GM18909 (cell line): ENCODE results near the gene ECE2.

Source experiments
- ATAC-seq: cut with Tn5 transposase; IDR thresholded peaks from one replicate; pipeline ENCODE4 v1.9.1; 2021; ENCODE audit warnings: mild to moderate bottlenecking; ENCODE audit not compliant: unreplicated experiment, poor library complexity

Gene ECE2

DNA sequence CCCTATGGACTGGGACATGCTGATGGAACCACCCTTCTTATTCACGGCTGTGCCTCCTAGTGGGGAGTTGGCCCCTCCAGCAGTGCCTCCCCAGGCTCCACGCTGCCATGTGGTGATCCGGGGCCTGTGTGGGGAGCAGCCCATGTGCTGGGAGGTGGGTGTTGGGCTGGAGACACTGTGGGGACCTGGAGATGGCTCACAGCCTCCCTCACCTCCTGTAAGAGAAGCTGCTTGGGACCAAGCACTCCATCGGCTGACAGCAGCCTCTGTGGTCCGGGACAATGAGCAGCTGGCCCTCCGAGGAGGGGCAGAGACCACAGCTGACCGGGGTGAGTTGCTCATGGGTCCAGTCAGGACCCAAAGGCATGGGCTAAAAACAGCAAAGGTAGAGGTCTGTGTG lies 36.1 kb upstream of the ECE2 start:
- ATAC-seq, result no peak

DNA sequence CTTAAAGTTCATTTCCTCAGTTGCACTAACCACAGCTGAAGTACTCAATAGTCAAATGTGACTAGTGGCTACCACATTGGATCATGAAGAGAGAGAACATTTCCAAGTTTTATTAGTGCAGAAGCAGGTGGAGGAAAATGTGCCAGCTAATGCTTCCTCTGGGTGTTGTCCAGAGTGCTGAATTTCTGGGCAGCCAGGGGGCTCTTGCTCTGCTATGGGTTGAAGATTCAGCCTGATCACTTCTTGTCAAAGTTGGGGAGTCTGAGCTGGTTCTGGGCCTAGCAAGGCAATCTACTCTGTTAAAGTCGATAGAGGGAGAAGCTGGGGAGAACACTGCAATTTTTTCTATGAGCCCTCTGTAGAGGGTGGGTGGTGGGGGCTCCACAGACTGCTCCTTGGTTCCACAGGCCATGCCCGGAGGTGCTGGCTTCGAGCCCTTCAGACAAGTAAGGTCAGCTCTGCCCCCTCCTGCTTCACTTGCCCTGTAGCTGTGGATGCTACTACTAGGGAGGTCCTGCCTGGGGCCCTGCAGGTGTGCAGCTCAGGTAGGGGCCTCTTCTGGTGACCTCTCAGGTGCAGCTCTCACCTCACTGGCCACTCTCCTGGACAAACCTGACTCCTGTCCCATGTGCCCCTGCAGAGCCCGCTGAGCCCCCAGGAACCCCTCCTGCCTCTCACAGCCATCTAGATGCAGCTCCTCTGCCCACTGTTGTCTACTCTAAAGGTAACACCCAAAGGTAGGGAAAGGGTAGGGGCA lies 35.3 kb upstream of the ECE2 start:
- no peak for ATAC-seq

DNA sequence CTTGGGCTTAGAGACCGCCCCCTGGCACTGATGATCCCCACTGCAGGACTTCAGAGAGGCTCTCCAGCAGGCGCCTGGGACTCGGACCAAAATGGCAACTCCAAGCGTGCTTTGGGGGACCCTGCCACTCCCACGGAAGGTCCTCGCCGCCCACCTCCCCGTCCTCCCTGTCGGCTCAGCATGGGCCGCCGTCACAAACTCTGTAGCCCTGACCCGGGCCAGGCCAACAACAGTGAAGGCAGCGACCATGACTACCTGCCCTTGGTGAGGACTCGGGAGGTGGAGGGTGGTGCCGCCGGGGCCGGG lies 34.7 kb upstream of the ECE2 start:
- ATAC-seq, result no peak

GRCh38 chr3:184241447-184242296 lies 34.1 kb upstream of the ECE2 start:
- no peak for ATAC-seq

DNA sequence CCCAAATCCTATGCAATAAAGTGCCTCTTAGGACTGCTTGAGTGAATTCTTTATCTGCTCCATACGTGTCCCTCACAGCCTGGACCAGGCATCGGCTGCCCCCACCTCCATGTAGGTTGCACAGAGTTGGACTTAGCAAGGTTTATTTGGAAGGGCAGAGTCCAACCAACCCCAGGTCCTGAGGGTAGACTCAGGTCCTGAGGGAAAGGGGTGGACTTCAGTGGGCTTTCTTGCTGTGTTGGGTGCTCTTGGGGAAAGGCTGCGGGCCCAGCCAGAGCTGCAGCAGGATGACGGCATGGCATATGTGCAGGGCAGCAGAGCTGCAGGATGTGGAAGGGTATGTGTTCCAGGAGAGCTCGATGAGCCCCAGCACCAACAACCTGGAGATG lies 33.5 kb upstream of the ECE2 start:
- no peak for ATAC-seq

DNA sequence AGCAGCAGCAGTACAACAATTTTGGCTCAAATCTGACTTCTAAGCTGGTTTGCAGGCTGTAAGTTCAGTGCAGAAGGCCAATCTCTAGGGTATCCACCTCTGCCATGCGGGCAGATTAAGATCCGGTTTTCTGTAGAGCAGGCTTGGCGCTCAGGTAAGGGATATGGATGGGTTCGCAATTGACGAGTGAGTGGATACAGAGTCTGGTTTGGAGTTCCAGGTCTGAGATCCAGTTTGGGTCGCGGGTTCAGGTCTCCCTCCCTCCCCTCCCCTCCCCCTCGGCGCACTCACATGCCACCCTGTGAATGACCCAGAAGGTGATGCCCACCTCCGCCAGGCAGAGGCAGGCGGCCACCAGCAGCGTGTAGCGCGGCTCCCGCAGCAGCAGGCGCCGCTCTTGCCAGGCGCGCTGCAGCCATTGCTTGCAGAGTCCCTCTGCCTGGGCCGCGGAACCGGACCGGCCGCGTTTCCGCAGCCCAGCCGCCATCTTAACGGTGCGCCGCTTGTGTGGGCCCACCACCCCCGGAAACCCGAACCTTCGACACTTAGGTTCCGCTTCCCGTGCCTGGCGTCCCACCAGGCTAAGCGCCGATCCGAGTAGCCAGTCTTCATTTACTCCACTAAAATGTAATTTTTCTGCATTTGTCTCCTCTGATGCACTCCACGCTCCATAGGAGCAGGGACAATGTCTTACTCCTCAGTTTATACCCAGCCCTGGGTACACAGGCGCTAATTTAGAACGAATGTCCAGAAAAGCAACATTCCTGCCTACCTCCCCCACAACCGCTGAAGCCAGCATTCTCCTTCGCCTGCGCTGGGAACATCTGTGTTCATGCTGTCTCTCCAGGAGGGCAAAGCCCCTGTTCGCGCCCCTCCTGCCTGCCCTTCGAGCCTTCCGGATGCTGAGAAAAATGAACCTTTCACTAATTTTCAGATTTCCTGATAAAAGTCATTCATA lies 27.1 kb upstream of the ECE2 start, which contains the start of gene ALG3:
ALG3 (minus strand) TSS at position 509 of the 958 bp plus-strand sequence; CDS start at position 487, 22 bp downstream.
- ATAC-seq, result peak; percentile 58

DNA sequence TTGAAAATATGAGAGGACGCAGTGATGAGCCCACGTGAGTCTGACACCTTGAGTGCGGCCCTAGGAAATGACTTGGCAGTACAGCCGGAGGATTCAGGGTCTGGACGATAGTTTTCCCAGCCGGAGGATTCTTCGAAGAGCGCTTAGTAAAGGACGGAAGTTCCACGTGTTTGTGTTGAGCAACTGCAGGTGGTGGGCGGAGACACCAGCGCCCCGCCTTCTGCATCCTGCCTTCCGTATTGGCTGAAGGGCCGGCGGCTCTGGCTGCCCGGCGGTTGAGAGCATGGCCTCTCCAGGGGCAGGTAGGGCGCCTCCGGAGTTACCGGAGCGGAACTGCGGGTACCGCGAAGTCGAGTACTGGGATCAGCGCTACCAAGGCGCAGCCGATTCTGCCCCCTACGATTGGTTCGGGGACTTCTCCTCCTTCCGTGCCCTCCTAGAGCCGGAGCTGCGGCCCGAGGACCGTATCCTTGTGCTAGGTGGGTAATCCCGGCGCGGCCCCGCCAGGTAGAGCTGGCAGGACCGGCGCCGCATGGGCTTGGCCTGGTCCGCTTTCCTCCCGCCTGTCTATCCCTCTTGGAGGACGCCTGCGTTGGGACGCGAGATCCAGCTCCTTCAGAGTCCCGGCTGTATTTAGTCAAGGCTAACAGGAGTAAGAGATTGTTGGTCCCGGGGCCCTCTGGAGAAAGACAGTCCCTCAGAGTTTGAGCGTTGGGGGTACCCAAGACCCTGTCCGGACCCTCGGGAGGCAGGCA lies 26.2 kb upstream of the ECE2 start, which contains the start of gene EEF1AKMT4:
EEF1AKMT4 (plus strand) TSS at position 261 of the 755 bp plus-strand sequence; CDS start at position 284, 23 bp downstream.
- ATAC-seq, result peak; percentile 90

DNA sequence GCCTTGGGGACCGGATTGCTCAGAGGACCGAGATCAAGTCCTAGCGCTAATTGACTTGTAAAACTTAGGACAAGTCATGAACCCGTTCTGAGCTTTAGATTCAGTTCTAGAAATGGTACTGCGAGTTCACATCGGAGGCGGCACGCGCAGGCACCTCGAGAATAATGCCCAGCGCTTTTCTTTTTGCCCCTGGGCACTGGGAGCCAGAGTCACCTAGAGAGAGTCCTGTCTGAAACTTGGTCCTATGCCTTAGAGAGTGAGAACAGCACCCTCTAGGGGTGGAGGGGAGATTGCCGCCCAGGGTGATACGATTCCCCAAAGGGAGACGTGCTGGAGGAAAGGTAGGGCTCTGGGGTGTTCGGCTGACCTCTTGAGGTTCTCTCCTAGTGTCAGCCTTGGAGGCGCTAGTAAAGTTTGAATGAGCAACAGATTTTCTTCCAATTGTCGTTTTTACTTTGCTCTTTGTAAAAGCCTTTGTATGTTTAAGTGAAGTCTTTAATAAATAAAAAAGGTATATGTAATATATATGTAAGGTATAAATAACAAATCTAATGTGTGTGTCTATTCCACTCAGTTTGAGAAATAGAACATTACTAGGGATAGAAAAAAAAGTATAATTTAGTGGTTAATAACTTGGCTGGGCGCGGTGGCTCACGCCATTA lies 25.5 kb upstream of the ECE2 start:
- ATAC-seq, result peak; percentile 72

- ATAC-seq, result no peak
Measured at GRCh38 chr3:184255291-184256039, 20.4 kb upstream of the ECE2 start.

DNA sequence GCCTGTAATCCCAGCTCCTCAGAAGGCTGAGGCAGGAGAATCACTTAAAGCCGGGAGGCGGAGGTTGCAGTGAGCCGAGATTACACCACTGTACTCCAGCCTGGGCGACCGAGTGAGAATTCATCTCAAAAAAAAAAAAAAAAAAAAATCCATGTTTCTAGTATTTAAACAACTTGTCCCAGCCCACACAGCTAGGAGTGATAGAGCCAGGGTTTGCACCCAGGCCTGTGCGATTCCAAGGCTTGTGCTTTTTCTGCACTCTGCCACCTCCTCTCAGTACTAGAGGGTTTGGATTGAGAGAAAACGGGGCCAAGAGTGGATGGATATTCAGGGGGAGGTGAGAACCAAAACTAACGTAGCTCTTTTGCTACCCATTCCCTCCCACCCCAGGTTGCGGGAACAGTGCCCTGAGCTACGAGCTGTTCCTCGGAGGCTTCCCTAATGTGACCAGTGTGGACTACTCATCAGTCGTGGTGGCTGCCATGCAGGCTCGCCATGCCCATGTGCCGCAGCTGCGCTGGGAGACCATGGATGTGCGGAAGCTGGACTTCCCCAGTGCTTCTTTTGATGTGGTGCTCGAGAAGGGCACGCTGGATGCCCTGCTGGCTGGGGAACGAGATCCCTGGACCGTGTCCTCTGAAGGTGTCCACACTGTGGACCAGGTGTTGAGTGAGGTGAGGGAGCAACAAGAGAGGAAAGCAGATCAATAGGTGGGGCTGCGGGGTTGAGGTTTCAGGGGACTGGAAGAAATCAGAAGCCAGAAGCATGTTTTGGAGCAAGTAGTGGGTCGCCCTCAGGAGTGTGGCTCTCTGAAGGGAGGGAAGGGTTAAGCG lies 18.5 kb upstream of the ECE2 start:
- ATAC-seq, result no peak

DNA sequence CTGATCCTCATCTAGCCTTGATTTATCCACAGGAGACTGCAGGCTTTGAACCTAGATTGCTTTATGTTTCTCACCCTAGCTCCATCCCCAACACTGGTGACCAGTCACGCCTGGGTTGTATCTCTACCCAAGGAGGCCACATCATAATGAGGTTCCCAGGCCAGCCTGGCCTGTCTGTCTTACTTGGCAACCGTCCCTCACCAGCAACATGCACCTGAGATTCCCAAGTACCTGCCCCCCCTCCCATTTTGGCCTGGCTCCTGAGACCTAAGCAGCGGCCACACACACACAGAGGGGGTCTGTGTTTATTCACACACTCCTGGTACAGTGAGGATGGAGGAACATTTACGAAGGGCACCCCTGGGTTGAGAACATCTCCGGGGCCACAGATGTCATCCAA lies 16.9 kb upstream of the ECE2 start:
- no peak for ATAC-seq

GRCh38 chr3:184259396-184259877 lies 16.4 kb upstream of the ECE2 start:
- no peak for ATAC-seq

GRCh38 chr3:184259878-184260723 lies 15.7 kb upstream of the ECE2 start:
- ATAC-seq, result no peak

GRCh38 chr3:184260724-184261269 lies 15.0 kb upstream of the ECE2 start:
- ATAC-seq, result no peak

DNA sequence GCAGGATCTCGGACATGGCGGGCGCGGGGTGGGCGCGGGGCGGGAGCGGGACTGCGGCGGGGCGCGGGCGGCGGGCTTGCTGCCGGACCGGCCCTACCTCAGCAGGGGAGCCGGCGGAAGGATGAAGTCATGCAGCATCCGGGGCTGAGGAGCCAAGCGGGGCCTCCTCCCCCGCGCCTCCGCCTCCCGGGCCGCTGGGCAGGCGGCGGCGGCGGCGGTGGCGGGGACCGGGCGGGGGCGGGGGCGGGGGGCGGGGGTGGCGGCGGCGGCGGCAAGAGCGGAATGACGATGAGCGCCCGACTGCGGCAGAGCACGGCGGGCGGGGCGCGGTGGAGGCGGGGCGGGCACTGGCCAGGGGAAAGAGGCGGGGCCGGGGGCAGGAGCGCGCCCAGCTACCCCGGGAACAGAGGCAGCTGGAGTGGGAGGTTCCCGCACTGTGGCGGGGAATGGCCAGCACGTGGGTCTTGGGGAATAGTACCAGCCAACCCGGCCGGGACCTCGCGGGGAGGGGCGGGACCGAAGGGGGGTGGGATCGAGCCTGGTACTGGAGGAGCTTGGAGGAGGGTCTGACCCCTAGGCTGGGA lies 14.5 kb upstream of the ECE2 start, which contains the start of gene CAMK2N2:
CAMK2N2 (minus strand) TSS at position 284 of the 584 bp plus-strand sequence; CDS start at position 16, 268 bp downstream.
- ATAC-seq, result no peak
